ENCODE results near the gene SMIM5.

Gene SMIM5

DNA sequence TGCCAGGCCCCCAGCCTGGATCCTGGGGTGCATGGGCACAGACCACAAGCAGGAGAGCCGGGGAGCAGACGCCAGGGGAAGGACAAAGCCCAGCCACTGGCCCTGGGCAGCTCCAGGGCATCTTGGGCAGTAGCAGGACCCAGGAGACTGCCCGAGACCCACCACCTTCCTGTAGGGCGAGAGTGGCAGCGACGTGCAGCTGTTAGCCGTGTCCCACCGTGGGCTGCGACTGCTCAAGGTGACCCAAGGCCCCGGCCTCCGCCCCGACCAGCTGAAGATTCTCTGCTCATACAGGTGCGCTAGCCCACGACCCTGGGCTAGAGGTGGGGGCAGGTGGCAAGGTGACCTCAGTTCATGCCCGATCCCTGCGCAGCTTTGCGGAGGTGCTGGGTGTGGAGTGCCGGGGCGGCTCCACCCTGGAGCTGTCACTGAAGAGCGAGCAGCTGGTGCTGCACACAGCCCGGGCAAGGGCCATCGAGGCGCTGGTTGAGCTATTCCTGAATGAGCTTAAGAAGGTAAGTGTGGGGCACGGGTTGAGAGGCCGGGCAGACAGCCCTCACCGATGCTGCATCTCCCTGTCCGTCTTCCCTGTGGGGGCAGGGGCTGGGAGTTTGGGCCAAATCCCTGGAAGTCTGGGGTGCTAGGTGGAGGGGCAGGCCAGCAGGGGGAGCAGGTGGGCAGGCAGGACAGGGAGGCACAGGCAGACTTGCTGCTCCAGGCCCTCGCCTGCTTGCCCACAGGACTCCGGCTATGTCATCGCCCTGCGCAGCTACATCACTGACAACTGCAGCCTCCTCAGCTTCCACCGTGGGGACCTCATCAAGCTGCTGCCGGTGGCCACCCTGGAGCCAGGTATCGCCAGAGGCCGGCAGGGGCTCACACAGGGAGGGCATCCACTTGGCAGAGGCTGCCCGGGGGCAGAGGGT lies 13.5 kb upstream of the SMIM5 start:
- no peak overlapping the region for H3K4me3 ChIP-seq (ENCODE audit: low read depth, low read length)
- peak; percentile 54 for DNase-seq (ENCODE audit: low read depth)
- TF ChIP-seq CTCF (conservative IDR thresholded peaks at IDR 0.05; ENCODE audit: low read depth, low read length): peak; percentile 61

- DNase-seq (ENCODE audit: low read depth): no peak
- TF ChIP-seq CTCF (conservative IDR thresholded peaks at IDR 0.05; ENCODE audit: low read depth, low read length): no peak
- no peak overlapping the region for H3K4me3 ChIP-seq (ENCODE audit: low read depth, low read length)
These were observed 11.7 kb upstream of the SMIM5 start for GRCh38 chr17:75621489-75621888.

- TF ChIP-seq CTCF (conservative IDR thresholded peaks at IDR 0.05; ENCODE audit: low read depth, low read length): no peak
- H3K4me3 ChIP-seq (ENCODE audit: low read depth, low read length): no peak overlapping the region
- DNase-seq (ENCODE audit: low read depth): no peak
These were observed 11.2 kb upstream of the SMIM5 start for GRCh38 chr17:75622076-75622475.

- no peak for DNase-seq (ENCODE audit: low read depth)
- H3K4me3 ChIP-seq (ENCODE audit: low read depth, low read length): no peak overlapping the region
- no peak for TF ChIP-seq CTCF (conservative IDR thresholded peaks at IDR 0.05; ENCODE audit: low read depth, low read length)
These were observed 10.4 kb upstream of the SMIM5 start for GRCh38 chr17:75622771-75623273.

- DNase-seq (ENCODE audit: low read depth): no peak
- no peak for TF ChIP-seq CTCF (conservative IDR thresholded peaks at IDR 0.05; ENCODE audit: low read depth, low read length)
- no peak overlapping the region for H3K4me3 ChIP-seq (ENCODE audit: low read depth, low read length)
These were observed 9.8 kb upstream of the SMIM5 start for GRCh38 chr17:75623386-75623785.

GRCh38 chr17:75624021-75624420 lies 9.2 kb upstream of the SMIM5 start:
- DNase-seq (ENCODE audit: low read depth): no peak
- no peak for TF ChIP-seq CTCF (conservative IDR thresholded peaks at IDR 0.05; ENCODE audit: low read depth, low read length)
- no peak overlapping the region for H3K4me3 ChIP-seq (ENCODE audit: low read depth, low read length)
